Activated CD4-positive, alpha-beta memory T cell treated with anti-CD3 and anti-CD28 coated beads, Interleukin-2, amount 10 ng/mL, durations not matched to agents 7 days and 5 days (primary cell): ENCODE results near the gene ENTPD3. TPM values are rescaled to one million over a fixed set of nuclear protein-coding genes. Genes with fewer than 3 reads are reported as not detected.
A peak's percentile ranks its signal among the peaks of the same experiment; 100 is the strongest.

Experiments used
- CTCF ChIA-PET: fragments of 350-600 bp; sonication (Branson Sonifier 250); formaldehyde crosslinking; loops from one replicate; lab custom pipeline; 2021; ENCODE audit warnings: antibody characterized with exemption, inconsistent platforms; lab: Charles Lee
- POLR2A ChIA-PET: fragments of 350-600 bp; sonication (Branson Sonifier 250); formaldehyde crosslinking; loops from one replicate; lab custom pipeline; 2021; ENCODE audit warnings: antibody characterized with exemption; lab: Charles Lee
- DNase-seq: peaks from one replicate; pipeline ENCODE4 v3.0.0-alpha.2; 2020
- H3K27ac Mint-ChIP-seq: one replicate; pipeline ENCODE4 v1.8.0; 2021; ENCODE audit warnings: mild to moderate bottlenecking, mixed read lengths
- H3K27me3 Mint-ChIP-seq: one replicate; pipeline ENCODE4 v1.8.0; 2021; ENCODE audit warnings: mixed read lengths
- H3K36me3 Mint-ChIP-seq: one replicate; pipeline ENCODE4 v1.8.0; 2021; ENCODE audit warnings: low read depth, mixed read lengths
- H3K4me1 Mint-ChIP-seq: one replicate; pipeline ENCODE4 v1.8.0; 2021; ENCODE audit warnings: mixed read lengths
- H3K4me3 Mint-ChIP-seq: one replicate; pipeline ENCODE4 v1.8.0; 2021; ENCODE audit warnings: mild to moderate bottlenecking, mixed read lengths
- H3K9me3 Mint-ChIP-seq: one replicate; pipeline ENCODE4 v1.8.0; 2021; ENCODE audit warnings: mixed read lengths
- total RNA-seq, 2 experiments: library from RNA; stranded (reverse); gene quantifications; one replicate each; pipeline ENCODE4 v1.2.3, GENCODE V29; 2021

The ENTPD3 gene
- total RNA-seq, 2 experiments from 2014 or later: not detected

DNA sequence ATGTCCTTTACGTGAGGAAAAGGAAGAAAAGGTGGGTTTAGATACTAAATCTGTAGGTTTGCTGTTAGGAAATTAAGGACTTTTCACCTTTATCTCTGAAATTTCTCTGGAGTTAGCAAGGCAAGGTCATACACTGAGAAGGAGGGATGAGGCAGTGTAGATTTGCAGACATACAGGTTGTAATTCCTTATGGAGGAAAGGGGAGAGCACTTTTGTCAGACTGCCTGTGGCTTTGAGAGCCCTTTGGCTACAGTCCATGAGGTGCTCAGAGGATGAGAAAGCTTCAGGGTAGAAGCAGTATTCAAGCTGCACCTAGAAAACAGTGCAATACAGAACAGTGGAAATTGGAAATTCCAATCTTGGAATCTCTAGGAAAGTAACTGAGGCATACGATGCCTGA lies 78.5 kb downstream of the ENTPD3 start:
- CTCF ChIA-PET: interaction anchor here (1.0 kb wide), 1 partner anchor 11 kb away, joined by 3 read pairs; the partner anchor contains the start of gene ZNF619

DNA sequence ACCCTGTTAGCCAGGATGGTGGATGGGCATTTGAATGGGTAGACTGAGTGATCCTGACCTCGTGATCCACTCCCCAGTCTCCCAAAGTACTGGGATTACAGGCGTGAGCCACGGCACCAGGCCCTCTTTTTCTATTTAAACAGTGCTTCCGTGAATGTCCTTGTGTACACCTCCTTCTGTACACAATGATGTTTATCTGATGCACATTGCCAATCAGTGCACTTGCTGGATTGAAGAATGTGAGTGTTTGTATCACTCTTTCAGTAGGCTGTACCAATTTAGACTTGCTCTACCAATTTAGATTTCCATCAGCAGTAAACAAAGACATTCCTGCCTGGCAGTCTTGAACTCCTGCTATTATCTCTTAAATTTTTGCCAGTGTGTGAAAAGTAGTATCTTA lies 81.0 kb downstream of the ENTPD3 start:
- Mint-ChIP-seq H3K36me3 (peaks cover 43% of the 10 kb centered on the region), H3K4me1 (peaks cover 26% of the 10 kb centered on the region), H3K9me3 (no peaks in the 10 kb centered on the region), H3K27me3 (no peaks in the 10 kb centered on the region), H3K4me3 (no peak overlapping the region), H3K27ac (no peak overlapping the region)
- no peak for DNase-seq
- POLR2A ChIA-PET: no interaction called here
- CTCF ChIA-PET: no interaction called here

More for the DNA sequence above, 78.5 kb downstream of the ENTPD3 start:
- DNase-seq: no peak
- Mint-ChIP-seq H3K27me3 (no peaks in the 10 kb centered on the region), H3K4me3 (no peak overlapping the region), H3K36me3 (peaks cover 61% of the 10 kb centered on the region), H3K9me3 (no peaks in the 10 kb centered on the region), H3K4me1 (peaks cover 39% of the 10 kb centered on the region), H3K27ac (peak overlapping the region; percentile 4)
- POLR2A ChIA-PET: interaction anchor here (0.9 to 3.3 kb wide), 4 partner anchors 12 to 59 kb away, joined by 5 to 19 read pairs (median 16); partner anchors contain the start of gene ZNF619

DNA sequence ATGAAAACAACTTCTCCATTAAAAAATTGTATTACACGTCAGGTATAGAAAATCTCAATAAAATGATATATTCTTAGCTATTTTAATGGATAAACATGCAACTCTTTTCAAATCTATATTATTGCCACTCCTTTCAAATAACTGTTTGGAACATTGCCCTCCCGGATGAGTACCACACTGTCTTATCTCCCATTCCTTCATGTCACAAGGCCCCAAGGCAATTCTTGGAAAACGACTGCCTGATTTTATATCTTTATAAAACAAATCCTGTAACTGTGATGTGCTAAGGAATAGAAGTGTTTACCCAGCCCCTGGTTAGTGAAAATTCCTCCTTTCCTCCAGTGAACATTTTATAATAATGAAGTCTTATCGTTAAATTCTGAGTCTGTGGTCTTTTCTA lies 83.7 kb downstream of the ENTPD3 start:
- H3K4me1 Mint-ChIP-seq: no peaks in the 10 kb centered on the region
- no peak overlapping the region for H3K4me3 Mint-ChIP-seq
- ChIA-PET CTCF (interaction anchor here (1.3 kb wide), 1 partner anchor 11 kb away, joined by 3 read pairs; no protein-coding TSS in a partner anchor), POLR2A (interaction anchor here (1.1 kb wide), 1 partner anchor 13 kb away, joined by 3 read pairs; the partner anchor contains the start of gene RPL14)
- H3K9me3 Mint-ChIP-seq: no peaks in the 10 kb centered on the region
- no peak for DNase-seq
- no peaks in the 10 kb centered on the region for H3K27me3 Mint-ChIP-seq
- peaks cover 17% of the 10 kb centered on the region for H3K36me3 Mint-ChIP-seq
- no peak overlapping the region for H3K27ac Mint-ChIP-seq

DNA sequence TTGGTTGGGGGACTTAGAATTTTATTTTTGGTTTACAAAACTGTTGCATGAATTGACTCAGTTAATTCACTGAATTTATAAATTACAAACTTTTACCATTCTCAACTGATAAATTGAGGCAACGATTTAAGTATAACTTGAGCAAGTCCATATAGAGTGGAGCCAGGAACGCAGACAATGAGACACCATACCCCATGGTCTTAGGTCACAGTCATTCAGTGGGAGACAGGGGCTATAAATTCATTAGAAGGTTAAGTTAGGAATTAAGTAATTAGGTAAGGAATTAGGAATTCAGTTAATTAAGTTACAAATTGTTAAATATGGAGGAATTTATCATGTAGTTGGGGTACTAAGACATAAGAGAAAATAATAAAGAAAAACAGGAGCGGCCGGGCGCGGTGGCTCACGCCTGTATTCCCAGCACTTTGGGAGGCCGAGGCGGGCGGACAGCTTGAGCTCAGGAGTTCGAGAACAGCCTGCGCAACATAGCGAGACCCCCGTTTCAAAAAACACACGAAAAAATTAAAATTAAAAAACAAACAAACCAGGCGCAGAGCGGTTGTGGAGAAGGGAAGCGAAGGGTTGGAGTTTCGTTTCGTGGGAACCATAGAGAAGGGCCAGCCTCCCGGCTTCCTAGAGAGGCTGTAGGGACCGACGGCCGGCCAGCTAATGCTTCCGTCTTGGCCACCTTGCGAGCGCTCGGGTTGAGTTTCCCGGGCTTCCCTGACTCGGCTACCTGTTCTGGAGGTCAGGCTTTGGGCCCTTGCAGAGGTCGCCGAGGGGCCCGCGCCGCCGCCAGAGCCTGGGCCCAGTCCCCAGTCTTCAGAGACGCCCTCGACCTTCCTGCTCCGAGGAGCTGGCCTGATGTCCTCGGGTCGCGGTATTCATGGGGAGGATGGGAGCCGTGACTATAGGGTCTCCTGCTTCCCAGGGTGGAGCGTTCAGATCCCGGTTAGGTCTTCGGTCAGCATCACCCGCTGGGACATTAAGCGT lies 89.8 kb downstream of the ENTPD3 start, which contains the start of gene ZNF619:
Gene ZNF619, plus strand, starts transcription at position 645 of the 993 bp plus-strand sequence. CDS start 858 bp downstream, outside the sequence.
- Mint-ChIP-seq H3K4me1 (peaks cover 25% of the 10 kb centered on the region), H3K4me3 (peak within 1 kb of the TSS; percentile 81), H3K27me3 (no peaks in the 10 kb centered on the region), H3K27ac (peak within 1 kb of the TSS; percentile 63), H3K36me3 (peaks cover 22% of the 10 kb centered on the region), H3K9me3 (no peaks in the 10 kb centered on the region)
- ChIA-PET CTCF (interaction anchor here (1.2 to 1.4 kb wide), 3 partner anchors 12 to 29 kb away, joined by 3 to 4 read pairs (median 4); partner anchors contain the start of gene ZNF620), POLR2A (interaction anchor here (0.6 to 3.3 kb wide), 7 partner anchors 13 to 48 kb away, joined by 3 to 24 read pairs (median 12); partner anchors contain the start of genes RPL14, ZNF620 and ZNF621)
- peak; percentile 66 for DNase-seq

DNA sequence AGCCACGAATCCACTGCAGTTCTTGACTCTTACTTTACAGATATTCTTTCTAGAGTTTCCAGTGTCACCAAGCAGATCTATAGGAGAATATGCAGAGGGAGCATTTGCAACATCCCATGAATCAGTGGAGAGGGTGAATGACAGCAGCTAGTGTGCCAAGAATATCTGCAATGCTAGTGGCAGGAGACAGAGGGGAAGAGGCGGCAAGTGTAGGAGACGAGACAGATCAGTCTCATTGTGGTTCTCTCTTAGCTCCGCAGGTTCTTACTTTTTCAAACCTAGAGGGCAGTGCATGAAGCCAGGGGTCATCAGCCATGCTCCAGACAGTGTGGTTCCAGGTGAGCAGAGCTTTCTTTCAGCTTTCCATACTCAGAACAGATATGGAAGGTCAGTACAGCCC lies 90.7 kb downstream of the ENTPD3 start:
- H3K4me3 Mint-ChIP-seq: peak overlapping the region; percentile 81
- peak overlapping the region; percentile 63 for H3K27ac Mint-ChIP-seq
- H3K27me3 Mint-ChIP-seq: no peaks in the 10 kb centered on the region
- no peaks in the 10 kb centered on the region for H3K9me3 Mint-ChIP-seq
- ChIA-PET POLR2A (interaction anchor here (0.6 to 3.3 kb wide), 7 partner anchors 14 to 47 kb away, joined by 3 to 24 read pairs (median 12); partner anchors contain the start of genes RPL14, ZNF620 and ZNF621), CTCF (interaction anchor here (0.9 to 1.4 kb wide), 4 partner anchors 13 to 28 kb away, joined by 3 to 4 read pairs (median 4); partner anchors contain the start of gene ZNF620)
- H3K36me3 Mint-ChIP-seq: peaks cover 28% of the 10 kb centered on the region
- DNase-seq: no peak
- peaks cover 31% of the 10 kb centered on the region for H3K4me1 Mint-ChIP-seq

Other genes starting within 250 kb of the ENTPD3 start
- 10 to 100 TPM; 39.2 to 41.9 TPM for gene EIF1B, start 77.5 kb upstream of the ENTPD3 start, total RNA-seq
- gene RPL14, start 70.2 kb downstream of the ENTPD3 start, total RNA-seq: 1,000 to 10,000 TPM; 1,898 to 2,001 TPM
- gene ZNF619, start 89.9 kb downstream of the ENTPD3 start, total RNA-seq: 10 to 100 TPM; 10.5 to 10.6 TPM
- gene ZNF620, start 118.9 kb downstream of the ENTPD3 start, total RNA-seq: 1 to 10 TPM; 6.1 to 6.3 TPM
- 10 to 100 TPM; 24.9 to 25.7 TPM for gene ZNF621, start 137.8 kb downstream of the ENTPD3 start, total RNA-seq